OCI-LY1 (cell line): ENCODE data around the gene AP2A2.

Experiments
- H2AFZ ChIP-seq: fragments of 200-600 bp; sonication (generic), shearing (Covaris generic); 2 replicates; pipeline ENCODE4 v1.6.0; 2014; ENCODE audit warnings: antibody characterized with exemption, mild to moderate bottlenecking, low read length
- H3F3A ChIP-seq: fragments of 200-600 bp; sonication (generic), shearing (Covaris generic); 2 replicates; pipeline ENCODE4 v1.6.0; 2014; ENCODE audit warnings: mild to moderate bottlenecking, antibody characterized with exemption, low read length, moderate library complexity; ENCODE audit not compliant: insufficient read depth
- H3K27ac ChIP-seq: fragments of 200-600 bp; sonication (generic); 2 replicates; pipeline ENCODE4 v1.5.1; 2014; ENCODE audit warnings: low read length, mixed run types, mild to moderate bottlenecking, low read depth; ENCODE audit not compliant: poor library complexity, severe bottlenecking
- H3K27me3 ChIP-seq: fragments of 200-600 bp; sonication (generic); 2 replicates; pipeline ENCODE4 v1.6.0; 2014; ENCODE audit warnings: antibody characterized with exemption, mild to moderate bottlenecking, low read length, moderate library complexity; ENCODE audit not compliant: insufficient read depth
- H3K36me3 ChIP-seq: fragments of 200-600 bp; sonication (generic); 2 replicates; pipeline ENCODE4 v1.6.1; 2014; ENCODE audit warnings: mild to moderate bottlenecking, antibody characterized with exemption, low read length, moderate library complexity, mixed read lengths; ENCODE audit not compliant: insufficient read depth
- H3K4me1 ChIP-seq: fragments of 200-600 bp; sonication (generic); 2 replicates; pipeline ENCODE4 v1.5.1; 2014; ENCODE audit warnings: mild to moderate bottlenecking, low read length, moderate library complexity; ENCODE audit not compliant: insufficient read depth, severe bottlenecking
- H3K4me2 ChIP-seq: fragments of 200-600 bp; sonication (generic), shearing (Covaris generic); 2 replicates; pipeline ENCODE4 v1.6.1; 2014; ENCODE audit warnings: low read length
- H3K4me3 ChIP-seq: fragments of 200-600 bp; sonication (generic); 2 replicates; pipeline ENCODE4 v1.5.1; 2014; ENCODE audit warnings: low read length, low read depth, mild to moderate bottlenecking, mixed read lengths; ENCODE audit not compliant: poor library complexity, severe bottlenecking
- H3K79me2 ChIP-seq: fragments of 200-600 bp; shearing (Covaris generic); 2 replicates; pipeline ENCODE4 v1.6.1; 2016; ENCODE audit warnings: mixed run types, low read length, mixed read lengths; ENCODE audit not compliant: insufficient read depth
- H3K9ac ChIP-seq: fragments of 200-600 bp; sonication (generic), shearing (Covaris generic); 2 replicates; pipeline ENCODE4 v1.6.1; 2014; ENCODE audit warnings: mild to moderate bottlenecking, low read length, mixed read lengths
- H3K9me2 ChIP-seq: fragments of 200-600 bp; sonication (generic), shearing (Covaris generic); 2 replicates; pipeline ENCODE4 v1.6.1; 2014; ENCODE audit warnings: low read depth, mild to moderate bottlenecking, low read length, mixed read lengths
- H3K9me3 ChIP-seq: fragments of 200-600 bp; shearing (Covaris generic); 2 replicates; pipeline ENCODE4 v1.6.1; 2014; ENCODE audit warnings: low read length, mixed read lengths
- H4K20me1 ChIP-seq: fragments of 200-600 bp; sonication (generic), shearing (Covaris generic); 2 replicates; pipeline ENCODE4 v1.6.0; 2016; ENCODE audit warnings: mild to moderate bottlenecking, low read length; ENCODE audit not compliant: insufficient read depth
- EZH2 ChIP-seq: fragments of 200-600 bp; sonication (generic), shearing (Covaris generic); IDR thresholded peaks from 2 replicates; pipeline ENCODE4 v1.8.0; 2017; ENCODE audit warnings: borderline replicate concordance, mixed run types, mild to moderate bottlenecking, antibody characterized with exemption, low read length, moderate library complexity, mixed read lengths
- TF ChIP-seq, protein P1 (sequence below): fragments of 200-600 bp; sonication (generic), shearing (Covaris generic); IDR thresholded peaks from 2 replicates; pipeline ENCODE4 v1.5.1; 2017; ENCODE audit warnings: mild to moderate bottlenecking, antibody characterized with exemption, low read length, moderate library complexity, mixed read lengths

AP2A2 gene

DNA sequence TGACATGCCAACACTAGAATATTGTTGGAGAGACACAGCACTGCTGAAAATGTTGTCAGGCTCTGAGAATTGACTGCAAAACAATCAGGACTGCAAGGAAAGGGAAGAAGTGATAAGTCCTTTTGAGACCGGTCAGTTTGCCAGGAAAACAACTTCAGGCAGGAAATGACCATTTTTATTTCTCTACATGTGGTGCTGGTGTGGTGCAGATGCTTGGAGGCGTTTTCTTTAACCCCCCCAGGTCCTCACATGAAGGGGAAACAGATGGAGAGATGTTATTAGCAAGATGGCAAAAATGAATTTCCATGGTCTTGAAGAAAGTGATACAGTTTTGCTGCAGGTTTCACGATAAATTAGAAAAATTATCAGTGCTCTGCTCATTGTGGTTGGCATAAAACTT is 5.7 kb downstream of the AP2A2 start:
- Histone ChIP-seq H3K4me3 (no peak overlapping the region), H3K4me2 (no peak overlapping the region), H2AFZ (no peak overlapping the region), H3K4me1 (peaks cover 30% of the 10 kb centered on the region), H3K9me3 (no peaks in the 10 kb centered on the region), H3K27ac (no peak overlapping the region), H3K36me3 (peaks cover 21% of the 10 kb centered on the region; the same call in 1 of the 2 replicates), H3K9me2 (no peaks in the 10 kb centered on the region), H3K9ac (no peak overlapping the region), H3F3A (no peaks in the 10 kb centered on the region), H3K79me2 (peaks cover 59% of the 10 kb centered on the region), H3K27me3 (no peaks in the 10 kb centered on the region), H4K20me1 (no peaks in the 10 kb centered on the region)
- TF ChIP-seq, protein P1, sequence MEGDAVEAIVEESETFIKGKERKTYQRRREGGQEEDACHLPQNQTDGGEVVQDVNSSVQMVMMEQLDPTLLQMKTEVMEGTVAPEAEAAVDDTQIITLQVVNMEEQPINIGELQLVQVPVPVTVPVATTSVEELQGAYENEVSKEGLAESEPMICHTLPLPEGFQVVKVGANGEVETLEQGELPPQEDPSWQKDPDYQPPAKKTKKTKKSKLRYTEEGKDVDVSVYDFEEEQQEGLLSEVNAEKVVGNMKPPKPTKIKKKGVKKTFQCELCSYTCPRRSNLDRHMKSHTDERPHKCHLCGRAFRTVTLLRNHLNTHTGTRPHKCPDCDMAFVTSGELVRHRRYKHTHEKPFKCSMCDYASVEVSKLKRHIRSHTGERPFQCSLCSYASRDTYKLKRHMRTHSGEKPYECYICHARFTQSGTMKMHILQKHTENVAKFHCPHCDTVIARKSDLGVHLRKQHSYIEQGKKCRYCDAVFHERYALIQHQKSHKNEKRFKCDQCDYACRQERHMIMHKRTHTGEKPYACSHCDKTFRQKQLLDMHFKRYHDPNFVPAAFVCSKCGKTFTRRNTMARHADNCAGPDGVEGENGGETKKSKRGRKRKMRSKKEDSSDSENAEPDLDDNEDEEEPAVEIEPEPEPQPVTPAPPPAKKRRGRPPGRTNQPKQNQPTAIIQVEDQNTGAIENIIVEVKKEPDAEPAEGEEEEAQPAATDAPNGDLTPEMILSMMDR = no peak
- no peak for TF ChIP-seq EZH2

DNA sequence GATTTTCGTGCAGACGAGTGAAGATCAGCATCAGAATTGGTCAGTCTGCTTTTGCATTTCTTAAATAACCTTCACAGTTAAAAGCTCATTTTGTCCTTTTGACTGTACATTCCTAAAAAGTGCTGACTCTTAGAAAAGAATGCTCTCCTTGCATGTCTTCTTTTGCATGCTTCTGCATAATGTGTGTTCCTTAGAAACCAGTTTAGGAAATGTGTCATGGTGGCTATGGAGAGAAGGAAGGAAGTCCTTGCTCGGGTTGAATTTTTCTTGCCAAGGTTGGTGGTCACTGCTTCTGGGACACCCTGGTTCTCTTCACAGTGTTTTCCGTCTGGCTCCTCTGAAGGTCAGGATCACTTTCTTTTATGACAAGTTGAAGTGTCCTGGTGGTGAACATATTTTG is 6.8 kb downstream of the AP2A2 start:
- no peaks in the 10 kb centered on the region for H3K9me3 ChIP-seq
- H3K36me3 ChIP-seq = peaks cover 15% of the 10 kb centered on the region; the same call in 1 of the 2 replicates
- H3K27ac ChIP-seq = no peak overlapping the region
- no peaks in the 10 kb centered on the region for H4K20me1 ChIP-seq
- peaks cover 19% of the 10 kb centered on the region for H3K4me1 ChIP-seq
- no peak overlapping the region for H3K9ac ChIP-seq
- no peaks in the 10 kb centered on the region for H3K9me2 ChIP-seq
- no peaks in the 10 kb centered on the region for H3F3A ChIP-seq
- H3K4me3 ChIP-seq = no peak overlapping the region
- H2AFZ ChIP-seq = no peak overlapping the region
- no peak overlapping the region for H3K4me2 ChIP-seq
- peaks cover 65% of the 10 kb centered on the region for H3K79me2 ChIP-seq
- H3K27me3 ChIP-seq = no peaks in the 10 kb centered on the region
- TF ChIP-seq EZH2 = no peak
- TF ChIP-seq, protein P1 = no peak

DNA sequence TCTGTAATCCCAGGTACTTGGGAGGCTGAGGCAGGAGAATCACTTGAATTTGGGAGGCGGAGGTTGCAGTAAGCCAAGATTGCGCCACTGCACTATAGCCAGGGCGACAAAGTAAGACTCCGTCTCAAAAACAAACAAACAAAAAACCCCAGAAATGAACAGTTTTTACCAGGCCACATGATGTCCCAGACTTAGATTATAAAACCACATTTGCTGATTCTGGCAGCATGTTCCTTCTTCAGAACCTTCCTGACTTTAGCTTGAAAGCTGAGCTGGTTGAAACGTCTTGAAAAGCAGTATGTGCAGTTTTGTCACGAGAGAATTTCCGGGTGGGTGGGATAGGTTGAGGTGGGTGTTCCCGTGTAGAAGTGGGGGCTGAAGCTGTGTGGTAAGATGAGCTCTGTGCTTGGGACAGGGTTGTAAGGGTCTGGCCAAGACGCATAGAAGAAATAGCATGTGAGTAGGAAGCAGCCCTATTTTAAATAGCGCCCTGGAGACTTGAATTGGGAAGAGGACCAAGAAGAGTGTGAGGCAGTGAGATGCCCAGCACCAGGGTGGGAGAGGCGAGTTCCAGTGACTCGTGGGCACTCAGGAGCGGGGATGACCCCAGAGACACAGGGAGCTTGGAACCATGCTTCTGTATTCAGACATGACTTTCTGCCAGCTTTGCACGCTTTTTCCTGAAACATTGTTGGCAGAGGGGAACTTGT is 7.6 kb downstream of the AP2A2 start:
- Histone ChIP-seq H3K4me3 (no peak overlapping the region), H3K27me3 (no peaks in the 10 kb centered on the region), H3F3A (no peaks in the 10 kb centered on the region), H3K9me2 (no peaks in the 10 kb centered on the region), H3K4me1 (peaks cover 10% of the 10 kb centered on the region), H3K36me3 (peaks cover 19% of the 10 kb centered on the region), H3K9me3 (no peaks in the 10 kb centered on the region), H2AFZ (no peak overlapping the region), H3K27ac (no peak overlapping the region), H3K4me2 (no peak overlapping the region), H3K9ac (no peak overlapping the region), H4K20me1 (no peaks in the 10 kb centered on the region), H3K79me2 (peaks cover 70% of the 10 kb centered on the region)
- no peak for TF ChIP-seq EZH2
- TF ChIP-seq, protein P1 = no peak
